ENCODE data around the gene SCARB1. TPM values are rescaled to one million over a fixed set of nuclear protein-coding genes. Genes with fewer than 3 reads are reported as not detected.

SCARB1 gene
- total RNA-seq, 8 experiments from 2014 or later: 7.9 to 129 (median 15.1) TPM

GRCh38 chr12:124841558-124841945 is 22.1 kb downstream of the SCARB1 start:
- in situ Hi-C loops (cut with MboI; ENCODE audit: low pct_unique_long_range_greater_than_20kb in 2 of 9, low sequenced_read_pairs in 9 of 9, unreplicated experiment in 9 of 9): no loop called here
- Histone ChIP-seq H3K4me1 (replicated peaks in 1 of 2) (peaks cover 16 to 17% of the 10 kb centered on the region in 2 donors), H3K27ac (peak overlapping the region in 1 of 2 donors; percentile 26), H3K4me3 (no peak overlapping the region)
- ATAC-seq (replicated peaks in 6 of 8): no peak
- WGBS, 10 experiments: 80 to 100% (median 98%) methylated on average over 1 to 3 of the region's 7 CpGs; no CpG with 5 or more reads in 6 of the 10 experiments

GRCh38 chr12:124837958-124838803 is 25.5 kb downstream of the SCARB1 start:
- ATAC-seq (replicated peaks in 6 of 8): peak; percentile 77 to 92 (median 84)
- in situ Hi-C loops (cut with MboI; ENCODE audit: low pct_unique_long_range_greater_than_20kb in 2 of 9, low sequenced_read_pairs in 9 of 9, unreplicated experiment in 9 of 9): no loop called here
- WGBS, 10 experiments: 0 to 100% (median 74%) methylated on average over 1 to 9 of the region's 16 CpGs; no CpG with 5 or more reads in 1 of the 10 experiments
- peak overlapping the region in 1 of 2 donors; percentile 11 for H3K27ac ChIP-seq
- no peak overlapping the region for H3K4me3 ChIP-seq
- peaks cover 22 to 24% of the 10 kb centered on the region in 2 donors for H3K4me1 ChIP-seq (replicated peaks in 1 of 2)

DNA sequence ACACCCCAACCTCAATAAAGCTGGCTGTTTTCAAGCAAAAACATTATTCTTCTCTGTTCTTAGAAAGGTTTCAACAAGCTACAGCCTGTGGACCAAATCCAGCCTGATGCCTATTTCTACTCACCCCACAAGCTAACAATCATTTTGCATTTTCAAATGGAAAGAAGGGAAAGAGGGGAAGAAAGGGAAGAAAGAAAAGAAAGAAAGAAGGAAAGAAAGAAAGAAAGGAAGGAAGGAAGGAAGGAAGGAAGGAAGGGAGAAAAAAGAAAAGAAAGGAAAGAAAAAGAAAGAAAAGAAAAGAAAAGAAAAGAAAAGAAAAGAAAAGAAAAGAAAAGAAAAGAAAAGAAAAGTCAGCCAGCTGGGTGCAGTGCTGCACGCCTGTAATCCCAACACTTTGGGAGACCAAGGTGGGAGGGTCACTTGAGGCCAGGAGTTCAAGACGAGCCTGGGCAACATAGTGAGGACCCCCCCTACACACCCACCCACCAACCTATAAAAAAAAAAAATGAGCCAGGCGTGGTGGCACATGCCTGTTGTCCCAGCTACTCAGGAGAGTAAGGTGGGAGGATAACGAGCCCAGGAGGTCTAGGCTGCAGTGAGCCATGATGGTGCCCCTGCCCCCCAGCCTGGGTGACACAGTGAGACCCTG is 26.3 kb downstream of the SCARB1 start:
- ATAC-seq (replicated peaks in 6 of 8): no peak
- WGBS, 10 experiments: 62 to 100% (median 82%) methylated on average over 1 to 4 of the region's 4 CpGs; no CpG with 5 or more reads in 1 of the 10 experiments
- in situ Hi-C loops (cut with MboI; ENCODE audit: low pct_unique_long_range_greater_than_20kb in 2 of 9, low sequenced_read_pairs in 9 of 9, unreplicated experiment in 9 of 9): no loop called here
- no peak overlapping the region for H3K27ac ChIP-seq
- H3K4me1 ChIP-seq (replicated peaks in 1 of 2): peaks cover 17 to 24% of the 10 kb centered on the region in 2 donors
- H3K4me3 ChIP-seq: no peak overlapping the region

DNA sequence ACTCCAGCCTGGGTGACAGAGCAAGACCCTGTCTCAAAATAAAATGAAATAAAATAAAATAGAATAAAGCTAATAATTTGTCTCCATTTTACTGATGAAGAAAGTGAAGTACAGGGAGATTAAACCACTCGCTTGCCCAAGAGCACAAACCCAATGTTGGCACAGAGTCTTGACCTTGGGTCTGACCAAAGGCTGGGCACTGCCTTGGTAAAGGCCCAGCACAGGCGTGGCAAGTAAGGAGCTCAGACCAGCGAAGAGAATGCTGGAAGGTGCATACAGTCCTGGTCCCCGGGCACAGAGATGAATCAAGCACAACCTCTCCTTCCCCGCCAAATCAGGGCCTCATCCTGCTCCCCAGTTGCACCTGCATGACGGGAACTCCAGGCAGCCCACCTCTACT is 26.9 kb downstream of the SCARB1 start:
- H3K27ac ChIP-seq: no peak overlapping the region

DNA sequence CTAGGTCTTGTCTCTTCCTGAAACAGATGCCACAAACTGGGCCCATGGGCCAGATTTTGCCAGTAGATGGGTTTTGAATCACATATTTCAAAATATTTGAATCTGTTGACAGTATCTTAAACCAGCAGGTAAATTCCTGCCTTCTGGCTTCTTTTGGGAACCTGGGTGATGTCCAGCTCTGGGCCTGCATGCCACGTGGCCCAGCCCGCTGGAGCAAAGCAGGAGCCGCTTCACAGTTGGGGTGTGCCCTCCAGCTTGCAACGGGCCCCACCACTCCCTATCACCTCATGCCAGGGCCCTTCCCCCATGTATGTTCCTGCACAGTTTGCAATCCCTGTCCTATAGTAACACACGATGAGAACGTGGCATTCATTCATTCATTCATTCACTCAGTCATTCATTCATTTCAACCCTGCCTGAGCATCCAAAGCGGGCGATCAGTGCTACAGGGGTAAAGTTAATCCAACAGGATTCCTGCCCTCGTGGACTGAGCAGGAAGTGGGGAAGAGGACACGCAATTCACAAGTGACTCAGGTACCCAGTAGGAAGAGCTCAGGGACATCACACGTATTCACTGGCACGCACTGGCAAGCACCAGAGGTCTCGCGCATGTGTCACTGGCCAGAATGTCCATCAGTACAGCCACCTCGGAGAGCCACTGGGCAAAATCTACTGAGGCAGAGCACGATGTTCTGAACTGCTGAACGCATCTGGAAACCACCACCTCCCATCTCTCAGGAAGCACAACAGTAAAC is 27.8 kb downstream of the SCARB1 start:
- H3K27ac ChIP-seq: no peak overlapping the region
- peaks cover 15 to 16% of the 10 kb centered on the region in 2 donors for H3K4me1 ChIP-seq (replicated peaks in 1 of 2)
- WGBS, 10 experiments: 40 to 98% (median 73%) methylated on average over 1 to 7 of the region's 17 CpGs; no CpG with 5 or more reads in 4 of the 10 experiments
- ATAC-seq (replicated peaks in 6 of 8): no peak
- no peak overlapping the region for H3K4me3 ChIP-seq
- in situ Hi-C loops (cut with MboI; ENCODE audit: low pct_unique_long_range_greater_than_20kb in 2 of 9, low sequenced_read_pairs in 9 of 9, unreplicated experiment in 9 of 9): no loop called here

More for the DNA sequence above, 26.9 kb downstream of the SCARB1 start:
- Histone ChIP-seq H3K4me1 (replicated peaks in 1 of 2) (peaks cover 15 to 19% of the 10 kb centered on the region in 2 donors), H3K4me3 (no peak overlapping the region)
- WGBS, 10 experiments: 71 to 100% (median 88%) methylated on average over 1 to 6 of the region's 6 CpGs; no CpG with 5 or more reads in 1 of the 10 experiments
- in situ Hi-C loops (cut with MboI; ENCODE audit: low pct_unique_long_range_greater_than_20kb in 2 of 9, low sequenced_read_pairs in 9 of 9, unreplicated experiment in 9 of 9): no loop called here
- ATAC-seq (replicated peaks in 6 of 8): no peak

- in situ Hi-C loops (cut with MboI; ENCODE audit: low pct_unique_long_range_greater_than_20kb in 2 of 9, low sequenced_read_pairs in 9 of 9, unreplicated experiment in 9 of 9): no loop called here
- H3K27ac ChIP-seq: no peak overlapping the region
- ATAC-seq (replicated peaks in 6 of 8): no peak
- peaks cover 15 to 16% of the 10 kb centered on the region in 2 donors for H3K4me1 ChIP-seq (replicated peaks in 1 of 2)
- 60 to 72% (median 68%) methylated on average over 2 to 6 of the region's 9 CpGs; no CpG with 5 or more reads in 6 of the 10 experiments for whole genome bisulfite sequencing, 10 experiments
- H3K4me3 ChIP-seq: no peak overlapping the region
Measured at GRCh38 chr12:124834822-124835221, 28.8 kb downstream of the SCARB1 start.

GRCh38 chr12:124833693-124834122 is 30.0 kb downstream of the SCARB1 start:
- in situ Hi-C loops (cut with MboI; ENCODE audit: low pct_unique_long_range_greater_than_20kb in 2 of 9, low sequenced_read_pairs in 9 of 9, unreplicated experiment in 9 of 9): no loop called here
- H3K4me1 ChIP-seq (replicated peaks in 1 of 2): peaks cover 15 to 16% of the 10 kb centered on the region in 2 donors
- ATAC-seq (replicated peaks in 6 of 8): peak in 6 of 8 experiments; percentile 6 to 77 (median 72)
- no peak overlapping the region for H3K4me3 ChIP-seq
- WGBS, 10 experiments: 0 to 11% (median 4%) methylated on average over 2 to 11 of the region's 18 CpGs; no CpG with 5 or more reads in 7 of the 10 experiments
- H3K27ac ChIP-seq: no peak overlapping the region

GRCh38 chr12:124832856-124833255 is 30.8 kb downstream of the SCARB1 start:
- in situ Hi-C loops (cut with MboI; ENCODE audit: low pct_unique_long_range_greater_than_20kb in 2 of 9, low sequenced_read_pairs in 9 of 9, unreplicated experiment in 9 of 9): no loop called here
- peaks cover 7 to 9% of the 10 kb centered on the region in 2 donors for H3K4me1 ChIP-seq (replicated peaks in 1 of 2)
- no peak for ATAC-seq (replicated peaks in 6 of 8)
- no peak overlapping the region for H3K4me3 ChIP-seq
- H3K27ac ChIP-seq: no peak overlapping the region
- 35 to 100% (median 80%) methylated on average over 1 to 4 of the region's 4 CpGs; no CpG with 5 or more reads in 2 of the 10 experiments for WGBS, 10 experiments

DNA sequence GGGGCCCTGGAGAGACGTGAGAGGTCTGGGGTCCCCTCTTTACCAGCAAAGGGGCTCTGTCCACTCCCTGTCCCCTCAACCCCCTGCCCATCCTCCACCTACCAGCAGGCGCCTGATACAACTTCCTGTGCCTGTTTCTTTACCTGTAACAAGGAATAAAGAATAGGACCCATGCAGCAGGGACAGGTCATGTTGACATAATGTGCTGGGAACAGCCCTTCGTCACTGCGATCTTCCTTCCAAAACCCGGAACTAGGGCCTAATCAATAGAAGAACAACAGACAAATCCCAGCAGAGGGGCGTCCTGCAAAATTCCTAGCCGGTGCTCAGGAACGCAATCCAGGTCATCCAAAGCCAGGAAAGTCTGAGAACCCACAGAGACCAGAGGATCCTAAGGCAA is 32.1 kb downstream of the SCARB1 start:
- no peak for ATAC-seq (replicated peaks in 6 of 8)
- Histone ChIP-seq H3K27ac (no peak overlapping the region), H3K4me1 (replicated peaks in 1 of 2) (peaks cover 4 to 9% of the 10 kb centered on the region in 2 donors), H3K4me3 (no peak overlapping the region)
- WGBS, 10 experiments: 20 to 100% (median 95%) methylated on average over 1 to 7 of the region's 8 CpGs; no CpG with 5 or more reads in 1 of the 10 experiments
- in situ Hi-C loops (cut with MboI; ENCODE audit: low pct_unique_long_range_greater_than_20kb in 2 of 9, low sequenced_read_pairs in 9 of 9, unreplicated experiment in 9 of 9): no loop called here

- peaks cover 4 to 9% of the 10 kb centered on the region in 2 donors for H3K4me1 ChIP-seq (replicated peaks in 1 of 2)
- 79 to 100% (median 96%) methylated on average over 1 to 5 of the region's 6 CpGs; no CpG with 5 or more reads in 7 of the 10 experiments for WGBS, 10 experiments
- in situ Hi-C loops (cut with MboI; ENCODE audit: low pct_unique_long_range_greater_than_20kb in 2 of 9, low sequenced_read_pairs in 9 of 9, unreplicated experiment in 9 of 9): no loop called here
- no peak overlapping the region for H3K27ac ChIP-seq
- no peak overlapping the region for H3K4me3 ChIP-seq
- ATAC-seq (replicated peaks in 6 of 8): no peak
Measured at GRCh38 chr12:124830306-124830705, 33.4 kb downstream of the SCARB1 start.

DNA sequence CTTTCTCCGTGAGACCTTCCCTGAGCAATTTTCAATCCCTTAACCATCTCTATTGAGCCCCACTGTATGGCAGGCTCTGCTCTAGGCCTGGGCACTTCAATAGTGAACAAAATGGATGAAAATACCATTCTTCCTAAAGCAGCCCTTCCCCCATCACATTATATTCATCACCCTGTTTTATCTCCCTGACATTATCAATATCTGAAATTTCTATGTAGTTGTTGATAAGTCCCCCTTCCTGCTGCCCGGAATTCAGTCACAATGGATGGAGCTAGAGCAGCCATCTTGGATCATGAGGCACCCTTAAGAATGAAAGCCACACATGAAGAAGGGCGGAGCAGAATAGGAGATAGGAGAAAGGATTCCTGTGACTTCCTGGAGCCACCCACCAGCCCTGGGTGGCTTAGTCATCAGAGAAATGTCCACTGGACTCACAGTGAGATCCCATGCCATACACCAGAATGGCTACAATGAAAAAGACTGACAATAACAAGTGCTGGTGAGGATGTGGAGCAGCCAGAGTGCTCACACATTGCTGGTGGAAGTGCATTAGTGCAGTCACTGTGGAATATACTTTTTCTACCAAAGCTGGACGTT is 33.9 kb downstream of the SCARB1 start:
- peak in 1 of 8 experiments; percentile 37 for ATAC-seq (replicated peaks in 6 of 8)
- H3K4me3 ChIP-seq: no peak overlapping the region
- peaks cover 4 to 9% of the 10 kb centered on the region in 2 donors for H3K4me1 ChIP-seq (replicated peaks in 1 of 2)
- 80 to 100% (median 100%) methylated on average over 1 to 4 of the region's 4 CpGs; no CpG with 5 or more reads in 2 of the 10 experiments for WGBS, 10 experiments
- no peak overlapping the region for H3K27ac ChIP-seq
- in situ Hi-C loops (cut with MboI; ENCODE audit: low pct_unique_long_range_greater_than_20kb in 2 of 9, low sequenced_read_pairs in 9 of 9, unreplicated experiment in 9 of 9): no loop called here

DNA sequence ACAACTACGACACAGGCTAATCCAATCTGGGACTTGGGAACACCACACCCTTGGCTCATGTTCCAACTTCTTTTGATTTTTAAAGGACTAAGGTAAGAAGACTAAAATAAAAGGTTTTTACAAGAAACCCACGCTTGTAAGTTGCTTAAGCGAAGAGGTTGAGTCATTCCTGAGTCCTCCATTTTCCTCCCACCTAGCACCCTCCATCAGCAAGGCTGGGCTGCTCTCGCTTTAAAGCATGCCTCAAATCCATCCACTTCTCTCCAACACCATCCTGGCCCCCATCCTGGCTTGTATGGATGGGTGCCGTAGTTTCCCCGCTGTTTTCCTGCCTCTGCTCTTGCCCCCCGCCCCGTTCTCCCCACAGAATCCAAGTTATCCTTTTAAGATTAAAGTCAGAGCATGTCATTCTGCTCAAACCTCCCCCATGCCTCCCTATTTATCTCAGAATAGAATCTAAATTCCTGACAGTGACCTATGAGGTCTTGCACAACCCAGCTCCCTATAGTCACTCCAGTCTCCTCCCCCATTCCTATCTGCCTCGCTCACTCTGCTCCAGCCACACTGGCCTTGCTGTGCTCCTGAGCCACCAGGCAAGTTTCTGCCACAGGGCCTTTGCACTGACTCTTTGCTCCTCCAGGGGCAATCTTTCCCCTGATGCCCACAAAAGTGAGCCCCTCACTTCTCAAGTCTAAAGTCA is 34.5 kb downstream of the SCARB1 start:
- no peak overlapping the region for H3K27ac ChIP-seq
- 54 to 100% (median 90%) methylated on average over 2 to 6 of the region's 9 CpGs; no CpG with 5 or more reads in 1 of the 10 experiments for WGBS, 10 experiments
- H3K4me3 ChIP-seq: no peak overlapping the region
- peaks cover 4 to 8% of the 10 kb centered on the region in 2 donors for H3K4me1 ChIP-seq (replicated peaks in 1 of 2)
- in situ Hi-C loops (cut with MboI; ENCODE audit: low pct_unique_long_range_greater_than_20kb in 2 of 9, low sequenced_read_pairs in 9 of 9, unreplicated experiment in 9 of 9): no loop called here
- ATAC-seq (replicated peaks in 6 of 8): peak in 3 of 8 experiments; percentile 77 to 86 (median 85)
